NCI-H524 treated with DMSO at 0.1 percent for 48 hours (cell line): Measurements from ENCODE around the gene TSPY2.
"Not testable (repeated sequence)": the region's sequence is repeated elsewhere in the genome, so short reads cannot be mapped to it uniquely, and the experiment has no call there.

Source experiments
- DNase-seq: peaks from one replicate; lab custom pipeline; 2025; lab: John Stamatoyannopoulos, UW

Gene TSPY2

GRCh38 chrY:6245923-6246322, at the start of gene TSPY2:
TSPY2 (plus strand) TSS chrY:6246223; CDS start chrY:6246269, 46 bp downstream.
- not testable (repeated sequence) for DNase-seq

GRCh38 chrY:6209565-6209964, 36.5 kb upstream of the TSPY2 start:
- not testable (repeated sequence) for DNase-seq

GRCh38 chrY:6217045-6217444, 29.0 kb upstream of the TSPY2 start:
- DNase-seq: not testable (repeated sequence)

- DNase-seq: not testable (repeated sequence)
Measured at GRCh38 chrY:6269839-6270238, 23.8 kb downstream of the TSPY2 start.
